ENCODE measurements around the gene INAVA. TPM values are rescaled to one million over a fixed set of nuclear protein-coding genes. Genes with fewer than 3 reads are reported as not detected.

The INAVA gene
- 0.55 and 1.1 TPM in 2 replicates for total RNA-seq (2014; rRNA removed; shearing (Covaris generic))

DNA sequence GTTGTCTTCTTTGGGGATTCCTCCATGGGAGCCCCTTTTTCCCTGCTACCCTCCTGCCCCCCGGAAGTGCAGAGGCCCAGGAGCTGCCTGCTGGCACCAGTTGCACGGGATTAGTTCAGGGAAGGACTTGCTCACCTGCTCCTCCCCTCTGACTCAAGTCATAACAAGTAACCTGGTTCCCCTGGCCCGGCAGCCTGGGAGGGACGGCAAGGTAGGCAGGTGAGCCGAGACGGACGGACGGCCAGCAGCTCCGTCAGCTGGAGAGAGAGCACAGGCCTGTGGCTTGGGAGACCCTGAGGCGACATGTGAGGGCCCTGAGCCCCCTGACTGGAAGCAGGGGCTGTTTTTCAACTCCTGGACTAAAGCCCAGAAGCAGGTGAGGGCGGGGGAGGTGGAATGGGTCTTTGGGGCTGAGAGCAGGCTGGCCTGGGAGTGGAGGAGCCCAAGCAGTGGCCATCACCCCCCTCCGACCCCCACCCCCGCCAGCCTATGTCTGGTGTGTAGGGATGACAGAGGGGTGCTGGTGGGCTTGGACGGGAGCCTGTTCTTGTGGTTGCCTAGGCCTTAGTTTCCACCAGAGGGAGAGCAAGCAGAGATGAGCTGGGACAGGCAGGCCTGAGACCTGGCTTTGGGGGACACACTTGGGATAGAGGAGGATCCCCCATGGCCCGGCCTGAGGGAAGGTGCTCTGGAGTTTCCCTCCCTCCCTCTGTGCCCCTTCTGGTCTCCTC, at the start of gene INAVA:
Gene INAVA (plus strand): TSS at position 189 of the 731 bp plus-strand sequence. CDS start 3,501 bp downstream, outside the sequence.
- DNase-seq (ENCODE audit: low spot score) = no peak

GRCh38 chr1:200845360-200845759, 49.3 kb upstream of the INAVA start:
- no peak for DNase-seq (ENCODE audit: low spot score)

GRCh38 chr1:200846398-200846797, 48.3 kb upstream of the INAVA start:
- no peak for DNase-seq (ENCODE audit: low spot score)

GRCh38 chr1:200849430-200849829, 45.3 kb upstream of the INAVA start:
- DNase-seq (ENCODE audit: low spot score) = no peak

GRCh38 chr1:200850554-200850953, 44.1 kb upstream of the INAVA start:
- no peak for DNase-seq (ENCODE audit: low spot score)

- DNase-seq (ENCODE audit: low spot score) = no peak
Observed at GRCh38 chr1:200856716-200857357, 37.9 kb upstream of the INAVA start.

GRCh38 chr1:200857804-200858203, 36.9 kb upstream of the INAVA start:
- no peak for DNase-seq (ENCODE audit: low spot score)

DNA sequence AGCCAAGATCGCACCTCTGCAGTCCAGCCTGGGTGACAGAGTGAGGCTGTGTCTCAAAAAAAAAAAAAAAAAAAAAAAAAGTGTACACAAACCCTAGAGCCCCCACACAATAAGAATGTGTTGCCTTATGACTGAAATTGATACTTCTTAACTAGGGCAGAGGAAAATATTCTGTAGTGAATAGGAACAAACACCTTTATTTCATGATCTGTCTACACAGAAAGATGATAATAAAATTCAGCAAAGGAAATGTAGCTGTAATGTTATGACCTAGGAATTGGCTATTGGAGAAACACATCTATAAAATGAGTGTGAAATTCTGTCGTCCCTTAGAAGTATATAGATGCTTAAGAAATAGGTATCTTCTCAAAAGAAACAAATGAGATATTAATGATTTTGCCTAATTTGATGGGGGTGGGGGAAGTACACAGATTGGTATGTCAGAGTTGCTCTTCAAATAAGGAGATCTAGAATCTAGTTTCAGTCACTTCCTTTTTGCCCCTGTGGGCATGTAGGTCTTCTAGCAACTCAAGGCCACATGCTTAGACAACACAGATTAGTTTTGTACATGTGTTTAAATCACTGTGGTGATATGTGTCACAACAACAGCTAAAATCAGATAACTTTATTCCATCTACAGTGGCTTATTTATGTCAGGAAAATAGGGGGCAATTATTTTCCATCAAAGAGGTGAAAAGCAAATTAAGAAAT, 32.6 kb upstream of the INAVA start:
- no peak for DNase-seq (ENCODE audit: low spot score)

DNA sequence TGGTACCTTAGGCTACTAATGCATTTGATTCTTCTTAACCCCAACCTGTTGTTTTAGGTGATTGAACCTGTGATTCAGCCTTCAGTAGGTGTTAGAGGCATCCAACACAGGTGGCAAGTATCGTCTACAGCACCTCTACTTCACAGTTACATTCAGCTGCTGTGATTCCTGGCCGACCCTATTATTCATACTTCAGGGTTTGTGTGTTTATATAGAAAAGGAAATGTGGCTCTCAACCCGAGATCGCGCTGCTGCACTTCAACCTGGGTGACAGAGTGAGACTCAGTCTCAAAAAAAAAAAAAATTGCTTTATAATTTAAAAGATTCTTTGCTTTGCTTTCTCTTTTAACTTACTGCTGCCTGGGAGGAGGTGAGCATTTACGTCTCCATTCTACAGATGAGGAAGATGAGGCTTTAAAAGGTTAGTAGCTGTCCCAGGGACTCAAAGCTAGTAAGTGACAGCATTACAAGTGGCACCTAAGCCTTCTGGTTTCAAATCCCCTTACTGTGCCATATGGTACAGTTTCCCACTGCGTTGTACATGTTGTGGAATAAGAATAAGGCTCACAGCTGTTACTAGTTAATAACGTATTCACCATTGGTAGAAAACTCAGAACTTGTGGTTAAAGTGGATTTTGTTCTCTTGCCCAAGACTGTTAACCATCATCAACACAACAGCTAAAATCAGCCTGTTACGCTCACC, 31.8 kb upstream of the INAVA start:
- no peak for DNase-seq (ENCODE audit: low spot score)

DNA sequence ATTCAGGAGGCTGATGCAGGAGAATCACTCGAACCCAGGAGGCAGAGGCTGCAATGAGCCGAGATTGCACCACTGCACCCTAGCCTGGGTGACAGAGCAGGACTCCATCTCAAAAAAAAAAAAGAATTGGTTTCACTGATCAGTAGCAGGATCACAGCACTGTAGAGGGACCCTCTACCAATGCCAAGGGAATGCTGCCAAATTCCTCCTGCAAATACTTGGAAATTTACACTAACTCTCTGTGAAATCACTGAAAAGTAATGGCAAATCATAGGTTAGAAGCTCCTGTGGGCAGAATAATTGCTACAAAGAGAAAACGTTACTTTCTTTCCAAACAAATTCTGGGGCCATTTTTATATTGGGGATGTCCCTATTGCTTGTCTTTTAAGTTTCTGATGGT, 28.6 kb upstream of the INAVA start:
- DNase-seq (ENCODE audit: low spot score) = no peak

- DNase-seq (ENCODE audit: low spot score) = no peak
Observed at GRCh38 chr1:200866521-200866920, 28.2 kb upstream of the INAVA start.

- no peak for DNase-seq (ENCODE audit: low spot score)
Observed at GRCh38 chr1:200867018-200867811, 27.5 kb upstream of the INAVA start.

DNA sequence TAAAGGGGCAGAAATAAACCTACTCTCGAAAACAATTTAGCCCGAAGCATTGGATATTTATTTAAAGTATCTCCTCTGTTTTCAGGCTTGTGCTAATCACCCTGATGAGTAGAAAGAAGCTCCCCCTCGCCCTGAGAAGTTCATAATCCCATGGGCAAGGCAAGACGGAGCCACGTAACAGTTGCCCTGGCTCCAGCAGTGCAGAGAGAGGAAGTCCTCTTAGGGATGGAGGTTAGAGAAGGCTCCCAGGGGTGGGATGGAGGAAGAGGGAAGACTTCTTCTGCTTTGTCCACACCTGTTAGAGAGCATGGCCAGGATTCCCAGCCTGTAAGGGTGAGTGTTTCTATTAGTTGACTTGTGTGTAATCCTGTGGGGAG, 25.3 kb upstream of the INAVA start:
- no peak for DNase-seq (ENCODE audit: low spot score)

DNA sequence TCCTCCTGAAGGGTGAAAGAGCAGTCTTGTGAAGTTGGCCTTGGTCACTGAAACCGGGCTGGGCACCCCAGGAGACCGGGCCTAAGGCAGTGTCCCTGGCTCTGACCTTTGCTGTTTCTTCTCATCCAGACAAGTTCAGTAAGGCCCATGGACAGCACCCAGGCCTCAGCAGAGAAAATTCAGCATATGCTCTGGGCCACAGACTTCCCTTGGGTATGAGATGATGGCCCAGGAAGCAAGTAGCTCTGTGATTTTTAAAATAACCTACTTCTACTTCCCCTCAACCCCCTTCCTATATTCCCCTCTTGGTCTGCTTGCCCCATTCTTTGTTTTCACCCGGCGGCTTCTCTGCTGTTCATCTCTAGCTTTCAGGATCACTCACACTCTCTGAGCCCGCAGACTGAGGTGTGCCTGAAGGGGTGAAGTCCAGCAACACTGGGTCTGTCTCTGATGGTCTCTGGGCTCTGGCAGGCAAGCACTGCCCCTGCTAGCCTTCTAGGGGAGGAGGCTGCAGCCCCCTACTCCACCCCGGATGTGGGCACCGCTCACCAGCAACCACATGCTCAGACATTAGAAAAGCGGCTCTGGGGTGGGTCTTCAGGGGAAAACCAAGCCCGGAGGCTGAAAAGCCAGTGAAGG, 24.8 kb upstream of the INAVA start:
- no peak for DNase-seq (ENCODE audit: low spot score)

DNA sequence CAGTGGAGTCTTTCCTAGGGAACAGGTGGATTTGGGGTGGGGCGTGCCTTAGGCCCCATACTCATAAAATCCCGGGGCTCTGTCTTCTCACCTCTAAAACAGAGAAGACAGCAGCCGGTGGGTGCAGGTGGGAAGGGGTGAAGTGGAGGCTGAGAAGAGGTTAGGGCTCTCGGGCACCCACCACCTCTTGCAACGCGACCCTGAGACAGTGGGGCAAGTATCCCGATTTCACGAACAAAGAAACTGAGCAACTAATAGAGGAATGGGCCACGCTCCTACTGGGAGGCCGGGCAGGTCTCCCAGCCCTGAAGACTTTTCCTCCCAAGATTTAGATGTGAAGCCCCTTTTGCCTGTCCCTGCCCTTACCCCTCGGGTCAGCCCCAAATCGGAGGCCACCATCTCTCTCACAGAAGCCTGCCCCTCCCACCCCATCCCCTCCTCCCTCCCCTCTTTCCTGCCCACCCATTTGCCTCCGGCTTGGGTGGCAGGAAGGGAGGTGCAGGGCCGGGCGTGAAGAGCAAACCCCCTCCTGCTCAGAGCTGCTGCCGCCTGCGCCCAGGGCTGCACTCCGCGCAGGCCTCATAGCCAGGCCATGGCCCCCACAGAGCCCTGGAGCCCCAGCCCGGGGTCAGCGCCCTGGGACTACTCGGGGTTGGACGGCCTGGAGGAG, 22.1 kb upstream of the INAVA start, which contains the start of gene GPR25:
Gene GPR25 (plus strand): TSS at position 536 of the 670 bp plus-strand sequence. CDS start 57 bp downstream, at position 593.
- DNase-seq (ENCODE audit: low spot score) = no peak

GRCh38 chr1:200873116-200873670, 21.5 kb upstream of the INAVA start:
- no peak for DNase-seq (ENCODE audit: low spot score)

DNA sequence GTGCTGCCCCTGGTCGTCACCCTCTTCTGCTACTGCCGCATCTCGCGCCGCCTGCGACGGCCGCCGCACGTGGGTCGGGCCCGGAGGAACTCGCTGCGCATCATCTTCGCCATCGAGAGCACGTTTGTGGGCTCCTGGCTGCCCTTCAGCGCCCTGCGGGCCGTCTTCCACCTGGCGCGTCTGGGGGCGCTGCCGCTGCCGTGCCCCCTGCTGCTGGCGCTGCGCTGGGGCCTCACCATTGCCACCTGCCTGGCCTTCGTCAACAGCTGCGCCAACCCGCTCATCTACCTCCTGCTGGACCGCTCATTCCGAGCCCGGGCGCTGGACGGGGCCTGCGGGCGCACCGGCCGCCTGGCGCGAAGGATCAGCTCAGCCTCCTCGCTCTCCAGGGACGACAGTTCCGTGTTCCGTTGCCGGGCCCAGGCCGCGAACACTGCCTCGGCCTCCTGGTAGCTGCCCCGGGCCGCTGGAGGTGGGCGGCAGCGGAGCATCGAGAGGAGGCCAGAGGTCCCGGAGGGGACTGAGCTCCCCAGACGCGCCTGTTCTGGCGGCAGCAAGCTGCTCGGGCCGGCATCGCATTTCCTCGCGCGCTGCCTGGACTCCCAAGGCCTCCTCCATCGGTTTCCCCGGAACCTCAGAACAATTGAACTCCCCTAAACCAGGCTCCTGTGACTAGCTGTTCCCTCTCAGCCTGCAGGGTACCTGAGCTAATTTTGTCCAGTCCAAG, 20.9 kb upstream of the INAVA start:
- no peak for DNase-seq (ENCODE audit: low spot score)

DNA sequence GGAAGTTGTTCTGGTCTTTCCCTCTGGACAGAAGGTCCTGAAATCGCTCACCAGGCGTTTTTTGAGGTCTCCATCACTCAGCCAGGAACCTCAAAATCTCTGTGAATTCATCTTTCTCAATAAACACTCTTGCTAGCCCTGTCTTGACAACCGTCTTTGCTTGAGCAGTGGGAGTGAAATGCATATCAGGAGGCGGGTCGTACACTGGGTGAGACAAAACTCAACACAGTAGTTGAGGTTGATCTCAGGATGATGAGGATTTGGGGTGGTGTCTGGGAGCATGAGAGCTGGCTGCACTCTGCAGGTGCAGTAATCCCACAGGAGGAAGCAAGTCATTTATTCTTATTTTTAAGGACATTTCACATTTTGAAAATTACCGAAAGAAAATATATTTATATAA, 20.0 kb upstream of the INAVA start:
- no peak for DNase-seq (ENCODE audit: low spot score)

DNA sequence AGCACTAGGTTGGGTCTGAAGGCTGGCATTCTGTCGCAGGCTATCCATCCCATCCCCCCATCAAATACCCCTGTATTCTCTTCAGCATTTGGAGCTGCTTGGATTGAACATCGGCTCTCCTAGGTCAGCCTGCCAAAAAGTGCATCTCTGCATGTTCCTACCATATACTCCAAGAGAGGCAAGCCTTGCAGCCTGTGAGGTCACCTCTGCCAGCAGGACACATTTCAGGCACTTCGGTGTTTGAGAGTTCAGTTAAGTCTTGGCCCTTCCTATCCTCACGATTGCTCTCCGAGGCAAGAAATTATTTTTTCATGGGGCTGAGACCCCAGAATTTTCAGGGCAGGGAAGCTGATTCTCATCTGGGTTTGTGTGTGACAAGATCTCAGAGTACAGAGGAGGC, 19.3 kb upstream of the INAVA start:
- DNase-seq (ENCODE audit: low spot score) = no peak
